ENCODE data around the gene ACTR5.

ACTR5 gene

DNA sequence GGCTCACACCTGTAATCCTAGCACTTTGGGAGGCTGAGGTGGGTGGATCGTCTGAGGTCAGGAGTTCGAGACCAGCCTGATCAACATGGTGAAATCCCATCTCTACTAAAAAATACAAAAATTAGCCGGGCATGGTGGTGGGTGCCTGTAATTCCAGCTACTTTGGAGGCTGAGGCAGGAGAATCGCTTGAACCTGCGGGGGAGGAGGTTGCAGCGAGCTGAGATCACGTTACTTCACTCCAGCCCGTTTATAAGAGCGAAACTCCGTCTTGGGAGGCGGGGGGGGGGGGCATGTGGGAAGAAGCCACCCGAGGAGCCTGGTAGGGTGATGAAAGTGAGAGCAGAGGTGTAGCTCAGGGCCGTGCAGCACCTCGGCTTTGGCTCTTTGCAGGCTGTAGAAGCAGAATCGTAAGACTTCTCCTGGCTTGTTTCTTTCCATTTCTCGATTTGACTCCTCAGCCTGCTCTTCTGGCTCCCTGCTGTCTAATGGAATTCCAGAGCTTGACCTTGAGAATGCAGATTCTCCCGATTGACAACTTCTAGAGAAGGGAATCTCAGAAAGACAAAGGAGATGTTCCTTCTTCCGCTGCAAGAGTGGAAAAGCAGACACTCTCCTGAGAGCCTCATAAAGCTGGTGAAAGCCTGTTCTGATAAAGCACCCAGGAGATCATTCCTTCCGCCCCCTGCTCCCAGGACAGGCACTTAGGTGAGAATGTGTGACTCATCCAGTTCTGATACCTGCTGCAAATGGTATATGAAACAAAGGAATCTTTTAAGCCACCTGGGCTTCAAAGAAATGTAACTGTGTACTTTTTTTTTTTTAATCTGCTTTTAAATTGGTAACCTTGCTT is 31.2 kb downstream of the ACTR5 start:
- H3K4me3 ChIP-seq (ENCODE audit: low read depth, low read length) = no peak overlapping the region
- no peak for DNase-seq (ENCODE audit: low read depth)
- TF ChIP-seq, protein P1, sequence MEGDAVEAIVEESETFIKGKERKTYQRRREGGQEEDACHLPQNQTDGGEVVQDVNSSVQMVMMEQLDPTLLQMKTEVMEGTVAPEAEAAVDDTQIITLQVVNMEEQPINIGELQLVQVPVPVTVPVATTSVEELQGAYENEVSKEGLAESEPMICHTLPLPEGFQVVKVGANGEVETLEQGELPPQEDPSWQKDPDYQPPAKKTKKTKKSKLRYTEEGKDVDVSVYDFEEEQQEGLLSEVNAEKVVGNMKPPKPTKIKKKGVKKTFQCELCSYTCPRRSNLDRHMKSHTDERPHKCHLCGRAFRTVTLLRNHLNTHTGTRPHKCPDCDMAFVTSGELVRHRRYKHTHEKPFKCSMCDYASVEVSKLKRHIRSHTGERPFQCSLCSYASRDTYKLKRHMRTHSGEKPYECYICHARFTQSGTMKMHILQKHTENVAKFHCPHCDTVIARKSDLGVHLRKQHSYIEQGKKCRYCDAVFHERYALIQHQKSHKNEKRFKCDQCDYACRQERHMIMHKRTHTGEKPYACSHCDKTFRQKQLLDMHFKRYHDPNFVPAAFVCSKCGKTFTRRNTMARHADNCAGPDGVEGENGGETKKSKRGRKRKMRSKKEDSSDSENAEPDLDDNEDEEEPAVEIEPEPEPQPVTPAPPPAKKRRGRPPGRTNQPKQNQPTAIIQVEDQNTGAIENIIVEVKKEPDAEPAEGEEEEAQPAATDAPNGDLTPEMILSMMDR (IDR thresholded peaks at IDR 0.05; ENCODE audit: low read depth, low read length) = no peak
- no peak for TF ChIP-seq MAX (IDR thresholded peaks at IDR 0.05; ENCODE audit: low read depth, low read length)
- TF ChIP-seq POLR2A (IDR thresholded peaks at IDR 0.05; ENCODE audit: extremely low read depth, insufficient read length) = no peak
- no peak for TF ChIP-seq MYC (IDR thresholded peaks at IDR 0.05; ENCODE audit: low read depth, low read length)

- no peak for DNase-seq (ENCODE audit: low read depth)
- no peak overlapping the region for H3K4me3 ChIP-seq (ENCODE audit: low read depth, low read length)
- TF ChIP-seq POLR2A (IDR thresholded peaks at IDR 0.05; ENCODE audit: extremely low read depth, insufficient read length) (no peak), MAX (IDR thresholded peaks at IDR 0.05; ENCODE audit: low read depth, low read length) (no peak), MYC (IDR thresholded peaks at IDR 0.05; ENCODE audit: low read depth, low read length) (no peak)
- TF ChIP-seq, protein P1 (IDR thresholded peaks at IDR 0.05; ENCODE audit: low read depth, low read length) = no peak
Measured at GRCh38 chr20:38782275-38782674, 34.0 kb downstream of the ACTR5 start.

DNA sequence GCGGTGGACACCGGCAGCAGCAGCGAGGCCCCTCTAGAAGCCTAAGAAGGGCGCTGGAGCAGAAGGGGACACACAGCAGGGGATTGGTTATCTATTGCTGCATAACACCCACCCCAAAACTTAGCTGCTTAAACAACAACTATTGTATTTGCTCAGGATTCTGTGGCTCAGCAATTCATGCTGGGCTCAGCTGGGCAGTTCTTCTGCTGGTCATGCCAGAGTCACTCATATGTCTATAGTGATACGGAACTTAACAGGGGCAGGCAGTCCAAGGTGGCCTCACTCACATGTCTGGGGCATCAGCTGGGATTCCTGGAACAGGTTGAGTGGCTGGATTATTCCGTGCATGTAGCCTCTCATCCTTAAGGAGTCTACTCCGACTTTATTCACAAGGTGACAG is 39.6 kb downstream of the ACTR5 start:
- no peak for TF ChIP-seq POLR2A (IDR thresholded peaks at IDR 0.05; ENCODE audit: extremely low read depth, insufficient read length)
- no peak for DNase-seq (ENCODE audit: low read depth)

DNA sequence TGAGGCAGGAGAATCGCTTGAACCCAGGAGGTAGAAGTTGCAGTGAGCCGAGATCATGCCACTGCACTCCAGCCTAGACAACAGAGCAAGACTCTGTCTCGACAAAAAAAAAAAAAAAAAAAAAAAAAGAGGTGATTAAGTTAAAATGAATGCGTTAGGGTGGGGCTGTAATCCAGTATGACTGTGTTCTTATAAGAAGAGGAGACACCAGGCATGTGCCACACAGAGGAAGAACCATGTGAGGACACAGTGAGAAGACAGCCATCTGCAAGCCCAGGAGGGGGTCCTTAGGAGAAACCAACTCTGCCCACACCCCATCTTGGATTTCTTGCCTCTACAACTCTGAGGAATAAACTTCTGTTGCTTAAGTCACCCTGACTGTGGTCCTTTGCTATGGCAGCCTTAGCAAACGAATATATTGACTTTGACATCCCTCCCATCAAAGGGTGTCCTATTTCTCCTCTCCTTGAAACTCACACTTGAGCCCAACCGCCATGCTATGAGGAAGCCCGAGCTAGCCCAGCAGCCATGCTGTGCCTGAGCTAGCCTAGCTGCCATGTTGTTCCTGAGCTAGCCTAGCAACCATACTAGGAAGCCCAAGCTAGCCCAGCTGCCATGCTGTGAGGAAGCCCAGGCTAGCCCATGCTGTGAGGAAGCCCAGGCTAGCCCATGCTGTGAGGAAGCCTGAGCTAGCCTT is 41.4 kb downstream of the ACTR5 start:
- TF ChIP-seq MAX (IDR thresholded peaks at IDR 0.05; ENCODE audit: low read depth, low read length) (no peak), POLR2A (IDR thresholded peaks at IDR 0.05; ENCODE audit: extremely low read depth, insufficient read length) (no peak), MYC (IDR thresholded peaks at IDR 0.05; ENCODE audit: low read depth, low read length) (no peak)
- TF ChIP-seq, protein P1 (IDR thresholded peaks at IDR 0.05; ENCODE audit: low read depth, low read length) = no peak
- DNase-seq (ENCODE audit: low read depth) = no peak
- no peak overlapping the region for H3K4me3 ChIP-seq (ENCODE audit: low read depth, low read length)

More for the DNA sequence above, 39.6 kb downstream of the ACTR5 start:
- no peak overlapping the region for H3K4me3 ChIP-seq (ENCODE audit: low read depth, low read length)

DNA sequence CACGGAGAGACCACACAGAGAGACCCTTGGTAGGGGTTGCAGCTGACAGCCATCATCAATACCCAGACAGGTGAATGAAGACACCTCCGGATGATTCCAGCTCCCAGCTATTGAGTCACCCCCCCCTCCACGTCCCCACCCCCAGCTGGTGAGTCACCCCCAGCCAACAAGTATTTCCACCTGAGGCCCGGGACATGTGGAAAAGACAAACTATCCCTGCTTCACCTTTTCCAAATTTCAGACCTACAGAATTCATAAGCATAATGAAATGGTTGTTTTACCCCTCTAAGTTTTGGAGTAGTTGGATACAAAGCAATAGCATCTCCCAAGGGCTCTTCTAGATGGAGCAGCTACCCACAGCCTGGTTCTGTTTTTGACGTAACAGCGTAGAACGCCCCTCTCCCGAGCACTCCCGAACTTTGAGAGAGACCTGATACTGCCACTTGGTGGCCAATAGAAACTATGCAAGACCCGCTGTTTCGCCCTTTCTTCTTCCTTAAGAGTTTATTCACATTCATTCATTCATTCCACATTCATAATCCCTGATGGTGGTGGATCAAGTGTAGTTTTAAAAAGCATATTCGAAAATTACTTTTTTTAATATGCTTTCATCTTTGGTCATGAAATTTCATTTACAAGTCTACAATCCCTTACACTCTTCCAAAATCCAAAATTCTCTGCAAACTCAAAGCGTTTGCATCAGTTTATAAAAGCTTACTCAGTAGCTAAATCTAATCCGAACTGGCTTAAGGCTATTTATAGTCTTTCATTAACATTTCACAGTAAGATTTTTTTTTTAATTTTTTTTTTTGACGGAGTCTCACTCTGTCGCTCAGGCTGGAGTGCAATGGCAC is 42.2 kb downstream of the ACTR5 start:
- TF ChIP-seq MAX (IDR thresholded peaks at IDR 0.05; ENCODE audit: low read depth, low read length) (no peak), POLR2A (IDR thresholded peaks at IDR 0.05; ENCODE audit: extremely low read depth, insufficient read length) (no peak), MYC (IDR thresholded peaks at IDR 0.05; ENCODE audit: low read depth, low read length) (no peak)
- TF ChIP-seq, protein P1 (IDR thresholded peaks at IDR 0.05; ENCODE audit: low read depth, low read length) = peak; percentile 71
- no peak overlapping the region for H3K4me3 ChIP-seq (ENCODE audit: low read depth, low read length)
- DNase-seq (ENCODE audit: low read depth) = peak; percentile 71

Measured in NB4 (cell line).